ENCODE measurements around the gene B4GALT6.

DNA sequence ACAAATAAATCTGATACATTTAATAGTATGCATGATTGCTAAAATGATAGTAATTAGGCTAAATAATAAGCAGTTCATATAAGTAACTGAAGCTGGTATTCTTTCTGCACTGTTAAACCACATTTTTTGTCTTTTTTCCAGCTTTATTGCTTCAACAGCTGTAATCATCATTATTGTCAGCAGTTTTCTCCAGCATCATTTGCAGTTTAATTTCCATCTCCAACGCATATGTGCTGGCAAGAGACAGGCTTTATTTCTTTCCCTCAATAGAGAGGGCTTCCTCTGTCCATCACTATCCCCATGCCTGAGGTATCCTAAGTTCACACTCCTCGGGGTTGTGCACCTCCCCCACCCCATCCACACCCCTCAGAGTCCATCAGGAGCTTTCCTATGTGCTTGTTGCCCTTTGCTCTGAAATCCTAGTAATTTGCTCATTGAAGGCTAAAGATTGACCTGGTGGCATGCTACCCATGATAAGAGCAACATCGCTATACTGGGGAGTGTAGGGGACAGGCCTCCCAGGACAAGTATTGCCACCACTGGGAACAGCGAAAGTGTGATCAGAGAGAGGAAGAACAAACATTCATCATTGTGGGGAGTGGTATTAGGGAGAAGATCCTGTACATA, 37.1 kb downstream of the B4GALT6 start:
- TF ChIP-seq POLR2A (IDR thresholded peaks at IDR 0.05), result no peak
- TF ChIP-seq, protein P1, sequence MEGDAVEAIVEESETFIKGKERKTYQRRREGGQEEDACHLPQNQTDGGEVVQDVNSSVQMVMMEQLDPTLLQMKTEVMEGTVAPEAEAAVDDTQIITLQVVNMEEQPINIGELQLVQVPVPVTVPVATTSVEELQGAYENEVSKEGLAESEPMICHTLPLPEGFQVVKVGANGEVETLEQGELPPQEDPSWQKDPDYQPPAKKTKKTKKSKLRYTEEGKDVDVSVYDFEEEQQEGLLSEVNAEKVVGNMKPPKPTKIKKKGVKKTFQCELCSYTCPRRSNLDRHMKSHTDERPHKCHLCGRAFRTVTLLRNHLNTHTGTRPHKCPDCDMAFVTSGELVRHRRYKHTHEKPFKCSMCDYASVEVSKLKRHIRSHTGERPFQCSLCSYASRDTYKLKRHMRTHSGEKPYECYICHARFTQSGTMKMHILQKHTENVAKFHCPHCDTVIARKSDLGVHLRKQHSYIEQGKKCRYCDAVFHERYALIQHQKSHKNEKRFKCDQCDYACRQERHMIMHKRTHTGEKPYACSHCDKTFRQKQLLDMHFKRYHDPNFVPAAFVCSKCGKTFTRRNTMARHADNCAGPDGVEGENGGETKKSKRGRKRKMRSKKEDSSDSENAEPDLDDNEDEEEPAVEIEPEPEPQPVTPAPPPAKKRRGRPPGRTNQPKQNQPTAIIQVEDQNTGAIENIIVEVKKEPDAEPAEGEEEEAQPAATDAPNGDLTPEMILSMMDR (IDR thresholded peaks at IDR 0.05), result no peak
